ENCODE measurements around the gene KDM2A.

GRCh38 chr11:67076202-67076601, 42.9 kb upstream of the KDM2A start:
- TF ChIP-seq CTCF (IDR thresholded peaks at IDR 0.05) (no peak), POLR2A (IDR thresholded peaks at IDR 0.05) (no peak)

Data from uterus (tissue), 2 donors.